Body of pancreas (tissue), 4 donors: ENCODE results near the gene DCAF12.

Source experiments
- POLR2A ChIP-seq, 3 donors: fragments of 450-650 bp; IDR thresholded peaks; one replicate each; pipeline ENCODE4 v1.6.1; 2016; ENCODE audit warnings: antibody characterized with exemption in 3 of 3, mild to moderate bottlenecking in 2 of 3
- TF ChIP-seq, protein P1 (sequence below), 7 experiments: fragments of 450-650 bp in 4 of 7; fragments of 200-600 bp in 3 of 7; sonication (generic) in 3 of 7; IDR thresholded peaks; one replicate each; pipeline ENCODE4 v1.5.1; 2016 to 2019; ENCODE audit warnings: antibody characterized with exemption in 7 of 7

DNA sequence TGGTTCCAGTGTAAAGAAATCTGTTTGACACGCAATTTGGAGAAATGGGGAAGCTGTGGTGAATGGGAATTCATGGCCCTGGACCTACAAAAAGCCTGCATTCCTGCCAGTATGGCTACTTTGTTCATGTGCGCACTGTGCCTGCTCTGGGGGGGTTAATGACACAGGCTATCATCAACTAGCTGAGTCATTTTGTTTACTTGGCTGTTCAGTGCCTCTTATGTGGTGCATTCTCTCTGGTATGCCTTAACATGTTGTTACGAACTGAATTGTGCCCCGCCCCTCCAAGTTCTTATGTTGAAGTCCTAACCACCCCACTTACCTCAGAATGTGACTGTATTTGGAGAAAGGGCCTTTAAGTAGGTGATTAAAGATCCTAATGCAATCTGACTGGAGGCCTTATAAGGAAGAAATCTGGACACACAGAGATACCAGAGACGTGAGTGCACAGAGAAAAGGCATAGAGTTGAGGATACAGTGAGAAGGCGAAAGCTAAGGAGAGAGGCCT is 31.9 kb upstream of the DCAF12 start:
- TF ChIP-seq, protein P1, sequence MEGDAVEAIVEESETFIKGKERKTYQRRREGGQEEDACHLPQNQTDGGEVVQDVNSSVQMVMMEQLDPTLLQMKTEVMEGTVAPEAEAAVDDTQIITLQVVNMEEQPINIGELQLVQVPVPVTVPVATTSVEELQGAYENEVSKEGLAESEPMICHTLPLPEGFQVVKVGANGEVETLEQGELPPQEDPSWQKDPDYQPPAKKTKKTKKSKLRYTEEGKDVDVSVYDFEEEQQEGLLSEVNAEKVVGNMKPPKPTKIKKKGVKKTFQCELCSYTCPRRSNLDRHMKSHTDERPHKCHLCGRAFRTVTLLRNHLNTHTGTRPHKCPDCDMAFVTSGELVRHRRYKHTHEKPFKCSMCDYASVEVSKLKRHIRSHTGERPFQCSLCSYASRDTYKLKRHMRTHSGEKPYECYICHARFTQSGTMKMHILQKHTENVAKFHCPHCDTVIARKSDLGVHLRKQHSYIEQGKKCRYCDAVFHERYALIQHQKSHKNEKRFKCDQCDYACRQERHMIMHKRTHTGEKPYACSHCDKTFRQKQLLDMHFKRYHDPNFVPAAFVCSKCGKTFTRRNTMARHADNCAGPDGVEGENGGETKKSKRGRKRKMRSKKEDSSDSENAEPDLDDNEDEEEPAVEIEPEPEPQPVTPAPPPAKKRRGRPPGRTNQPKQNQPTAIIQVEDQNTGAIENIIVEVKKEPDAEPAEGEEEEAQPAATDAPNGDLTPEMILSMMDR (IDR thresholded peaks at IDR 0.05), result no peak
- no peak for TF ChIP-seq POLR2A (IDR thresholded peaks at IDR 0.05)
